ENCODE results near the gene MOK. TPM values are rescaled to one million over a fixed set of nuclear protein-coding genes. Genes with fewer than 3 reads are reported as not detected.

Gene MOK
- total RNA-seq, 1 experiment from 2014 or later, result 2.0 TPM

GRCh38 chr14:102272392-102272791, 32.6 kb downstream of the MOK start (continued):
- no peak for TF ChIP-seq ZMAT4 (CRISPR knock-in tag; IDR thresholded peaks at IDR 0.05)
- no peak for TF ChIP-seq MAX (CRISPR knock-in tag; IDR thresholded peaks at IDR 0.05)
- TF ChIP-seq NFATC4 (CRISPR knock-in tag; IDR thresholded peaks at IDR 0.05), result no peak
- TF ChIP-seq FOXP1 (CRISPR knock-in tag; IDR thresholded peaks at IDR 0.05; ENCODE audit: borderline replicate concordance), result no peak
- TF ChIP-seq GTF2I (CRISPR knock-in tag; conservative IDR thresholded peaks at IDR 0.05), result no peak

GRCh38 chr14:102264775-102265174, 40.2 kb downstream of the MOK start:
- no peak for DNase-seq (ENCODE audit: low spot score)
- CTCF ChIA-PET, result interaction anchor here (0.6 kb wide), 1 partner anchor 49 kb away, joined by 3 read pairs; no protein-coding TSS in a partner anchor
- Mint-ChIP-seq H3K27me3 (ENCODE audit: low read depth) (no peaks in the 10 kb centered on the region), H3K4me1 (peaks cover 9% of the 10 kb centered on the region), H3K9me3 (no peaks in the 10 kb centered on the region), H3K36me3 (no peaks in the 10 kb centered on the region), H3K27ac (no peak overlapping the region), H3K4me3 (no peak overlapping the region)
- TF ChIP-seq SMAD4 (CRISPR knock-in tag; IDR thresholded peaks at IDR 0.05) (no peak), USF1 (CRISPR knock-in tag; IDR thresholded peaks at IDR 0.05) (no peak), ZSCAN18 (CRISPR knock-in tag; IDR thresholded peaks at IDR 0.05) (no peak), IRF2 (CRISPR knock-in tag; IDR thresholded peaks at IDR 0.05; ENCODE audit: borderline replicate concordance, low read depth) (no peak), AFF4 (CRISPR knock-in tag; IDR thresholded peaks at IDR 0.05; ENCODE audit: borderline replicate concordance) (no peak), ZNF532 (CRISPR knock-in tag; IDR thresholded peaks at IDR 0.05; ENCODE audit: borderline replicate concordance) (no peak), OVOL2 (CRISPR knock-in tag; IDR thresholded peaks at IDR 0.05; ENCODE audit: borderline replicate concordance) (no peak), ZNF416 (CRISPR knock-in tag; IDR thresholded peaks at IDR 0.05) (no peak), GABPB1 (CRISPR knock-in tag; IDR thresholded peaks at IDR 0.05) (no peak), ZNF317 (CRISPR knock-in tag; IDR thresholded peaks at IDR 0.05; ENCODE audit: borderline replicate concordance, low read depth) (no peak), PREB (CRISPR knock-in tag; IDR thresholded peaks at IDR 0.05; ENCODE audit: borderline replicate concordance) (no peak), ZNF121 (CRISPR knock-in tag; IDR thresholded peaks at IDR 0.05) (no peak), ZNF263 (CRISPR knock-in tag; IDR thresholded peaks at IDR 0.05; ENCODE audit: low read depth) (no peak), ATF1 (CRISPR knock-in tag; IDR thresholded peaks at IDR 0.05) (no peak)
- POLR2A ChIA-PET, result interaction anchor here (0.6 to 1.0 kb wide), 3 partner anchors 42 to 270 kb away, joined by 3 to 4 read pairs (median 3); no protein-coding TSS in a partner anchor
- ATAC-seq, result no peak; the same call in 1 of the 2 replicates

All from WTC11 (cell line).